ENCODE measurements around the gene MIEN1.
"Not testable (repeated sequence)": the region's sequence is repeated elsewhere in the genome, so short reads cannot be mapped to it uniquely, and the experiment has no call there.

Gene MIEN1

DNA sequence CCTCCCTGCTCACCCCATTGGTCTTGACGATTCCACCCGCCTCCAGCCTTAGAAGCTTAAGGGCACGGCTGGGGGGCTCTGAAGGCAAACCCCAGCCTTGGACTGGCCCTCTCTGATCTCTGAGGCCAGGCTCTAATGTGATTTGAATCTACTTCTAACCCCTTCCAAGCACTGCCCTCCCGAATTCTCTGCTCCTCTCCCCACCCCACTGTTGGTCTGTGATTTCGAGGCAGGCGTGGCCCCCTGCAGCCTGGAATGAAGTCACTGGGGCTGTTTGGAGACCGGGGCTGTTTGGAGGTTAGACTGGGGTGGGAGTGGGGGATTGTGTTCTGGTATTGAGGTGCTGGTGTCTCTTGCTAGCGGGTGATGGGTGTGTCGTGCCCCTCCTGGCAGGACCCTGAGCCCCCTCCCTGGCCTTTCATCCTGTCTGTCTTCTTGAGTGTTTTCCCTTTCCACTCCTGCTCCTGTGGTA is 9.6 kb upstream of the MIEN1 start:
- DNase-seq (ENCODE audit: low spot score): no peak

DNA sequence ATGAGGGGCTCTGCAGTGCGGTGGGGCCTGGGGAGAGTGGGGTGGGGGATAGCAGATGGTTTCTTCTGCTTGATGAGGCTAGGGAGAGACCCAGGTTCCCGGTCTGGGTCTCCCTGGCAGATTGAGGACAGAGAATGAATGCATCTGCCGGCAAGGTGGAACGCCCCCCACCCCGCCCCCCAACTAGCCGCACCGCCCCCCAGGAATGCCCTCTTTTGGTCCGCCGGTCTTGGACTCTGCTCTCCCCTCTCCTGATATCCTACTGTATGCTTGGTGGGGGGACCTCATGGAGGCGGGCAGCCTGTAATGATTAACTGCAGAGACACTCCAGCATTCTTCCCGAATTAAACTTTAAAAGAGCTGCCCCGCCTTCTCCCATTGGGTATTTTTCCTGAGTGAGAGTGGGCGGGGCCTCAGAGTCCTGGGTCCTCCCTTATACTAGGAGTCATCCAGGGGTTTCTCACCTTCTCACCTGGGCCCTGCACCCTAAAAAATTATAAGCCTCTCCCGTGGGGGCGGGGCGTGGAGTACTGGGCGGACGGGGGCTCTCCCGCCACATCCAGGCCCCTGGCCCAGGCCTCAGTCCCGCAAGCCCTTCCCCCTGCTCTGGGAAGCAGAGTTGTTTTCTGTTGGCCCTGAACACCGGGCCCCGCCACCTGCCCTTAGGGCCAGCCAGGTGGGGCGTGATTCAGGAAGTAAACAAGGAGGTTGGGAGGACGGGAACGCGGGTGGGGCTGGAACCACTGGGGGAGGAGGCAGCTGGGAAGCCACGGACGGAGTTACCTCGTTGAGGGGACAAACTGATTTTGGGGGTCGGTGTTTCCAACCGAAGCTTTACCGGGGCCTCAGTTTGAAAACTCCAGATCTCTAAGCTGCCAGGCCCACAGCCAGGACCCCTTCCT is 8.9 kb upstream of the MIEN1 start:
- no peak for DNase-seq (ENCODE audit: low spot score)

DNA sequence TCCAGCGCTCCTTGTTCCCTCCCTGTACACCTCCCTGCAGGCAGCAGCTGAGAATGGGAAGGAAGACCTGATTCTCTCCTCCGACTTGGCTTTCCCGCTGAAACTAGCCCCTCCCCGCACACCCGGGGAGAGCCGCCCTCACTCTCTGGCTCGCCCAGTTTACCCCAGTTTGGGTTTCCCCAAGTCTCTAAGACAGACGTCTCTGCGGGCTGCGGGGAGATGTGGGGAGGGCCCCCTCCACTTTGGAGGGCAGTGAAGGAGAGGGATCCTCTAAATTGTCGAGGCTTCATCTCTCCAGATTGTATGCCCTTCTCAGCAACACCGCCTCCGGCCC is 8.2 kb upstream of the MIEN1 start:
- no peak for DNase-seq (ENCODE audit: low spot score)

DNA sequence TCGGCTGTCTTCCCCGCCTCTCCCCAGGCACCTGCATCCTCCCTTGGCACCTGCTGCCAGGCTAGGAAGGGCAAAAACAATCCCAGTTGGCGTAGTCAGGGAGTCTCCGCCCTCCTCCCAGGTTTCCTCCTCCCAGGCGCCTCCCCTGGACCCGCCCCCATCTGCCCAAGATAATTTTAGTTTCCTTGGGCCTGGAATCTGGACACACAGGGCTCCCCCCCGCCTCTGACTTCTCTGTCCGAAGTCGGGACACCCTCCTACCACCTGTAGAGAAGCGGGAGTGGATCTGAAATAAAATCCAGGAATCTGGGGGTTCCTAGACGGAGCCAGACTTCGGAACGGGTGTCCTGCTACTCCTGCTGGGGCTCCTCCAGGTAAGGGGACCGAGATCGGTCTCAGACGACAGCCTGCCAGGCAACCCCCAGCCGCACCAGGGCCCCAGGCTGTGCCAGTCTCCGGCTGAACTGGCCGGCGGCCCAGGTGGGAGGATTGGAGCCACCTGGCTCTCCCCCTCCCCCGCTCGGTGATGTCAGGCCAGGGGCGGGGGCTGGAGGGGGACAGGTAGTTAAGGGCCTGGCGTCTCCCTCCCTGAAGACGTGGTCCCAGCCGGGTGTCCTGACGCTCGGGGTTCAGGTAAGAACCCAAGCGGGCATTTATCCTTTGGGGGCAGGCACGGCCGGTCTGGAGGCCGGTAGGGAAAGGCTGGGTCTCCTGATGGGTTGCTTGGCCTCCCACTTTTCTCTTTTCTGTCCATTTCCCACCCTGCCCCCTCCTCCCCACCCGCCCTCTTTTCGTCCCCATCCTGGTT is 7.6 kb upstream of the MIEN1 start, which contains the start of gene GRB7:
TSS of gene GRB7 (plus strand) at position 179 of the 808 bp plus-strand sequence. CDS start 4,364 bp downstream, outside the sequence.
- DNase-seq (ENCODE audit: low spot score): no peak

DNA sequence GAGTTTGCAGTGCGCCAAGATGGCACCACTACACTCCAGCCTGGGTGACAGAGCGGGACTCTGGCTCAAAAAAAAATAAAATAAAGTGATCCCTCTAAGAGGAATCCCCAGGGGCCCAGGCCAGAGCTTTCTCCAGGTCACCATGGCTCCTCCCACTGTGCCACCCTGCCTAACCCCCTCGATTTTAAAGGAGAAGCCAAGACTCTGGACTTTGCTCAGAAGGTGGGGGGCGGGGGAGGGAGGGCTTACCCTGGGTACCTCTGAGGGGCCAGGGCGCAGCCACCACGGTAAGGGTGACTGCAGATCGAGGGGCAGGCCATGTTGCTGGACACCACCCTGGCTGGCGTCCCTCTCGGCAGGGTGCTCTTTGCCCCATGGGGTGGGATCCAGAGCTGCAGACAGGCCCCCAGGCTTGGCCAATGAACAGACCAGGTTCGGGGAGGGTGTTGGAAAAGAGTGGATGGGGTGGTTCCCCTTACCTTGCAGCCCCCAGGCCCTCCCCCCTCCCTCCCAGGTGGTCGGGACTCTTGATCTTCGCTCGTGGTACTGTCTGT is 7.0 kb upstream of the MIEN1 start:
- DNase-seq (ENCODE audit: low spot score): no peak

DNA sequence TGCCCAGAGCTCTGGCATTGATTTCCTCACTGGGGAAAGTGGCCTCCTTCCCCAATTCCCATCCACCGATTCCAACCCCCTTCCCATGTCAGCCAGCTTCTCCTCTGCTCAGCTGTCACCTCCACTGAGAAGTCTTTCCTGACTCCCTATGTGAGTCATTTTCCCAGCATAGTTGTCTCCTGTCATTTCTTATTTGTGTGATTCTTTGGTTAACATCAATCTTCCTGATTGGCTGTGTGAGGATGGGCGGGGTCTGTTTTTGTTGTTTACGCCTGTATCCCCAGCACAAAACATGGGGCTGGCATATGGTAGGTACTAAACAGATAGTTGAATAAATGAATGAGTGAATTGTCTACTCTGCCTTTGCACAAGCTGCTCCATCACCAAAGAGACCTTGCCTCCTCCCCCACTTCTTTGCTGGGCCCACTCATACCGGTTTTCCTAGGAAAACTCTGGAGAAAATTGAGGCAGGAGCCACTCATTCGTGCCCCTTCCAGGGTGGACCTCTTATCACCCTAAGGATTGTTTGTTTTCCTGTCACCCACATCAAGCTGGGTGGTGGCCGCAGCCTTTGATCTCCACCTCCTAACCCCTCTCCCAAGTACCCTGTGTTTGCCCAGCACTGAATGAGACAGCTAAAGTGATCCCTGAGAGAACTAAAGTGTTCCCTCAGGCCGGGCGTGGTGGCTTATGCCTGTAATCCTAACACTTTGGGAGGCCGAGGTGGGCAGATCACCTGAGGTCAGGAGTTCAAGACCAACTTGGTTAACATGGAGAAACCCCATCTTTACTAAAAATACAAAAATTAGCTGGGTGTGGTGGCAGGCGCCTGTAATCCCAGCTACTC is 6.2 kb upstream of the MIEN1 start:
- no peak for DNase-seq (ENCODE audit: low spot score)

DNA sequence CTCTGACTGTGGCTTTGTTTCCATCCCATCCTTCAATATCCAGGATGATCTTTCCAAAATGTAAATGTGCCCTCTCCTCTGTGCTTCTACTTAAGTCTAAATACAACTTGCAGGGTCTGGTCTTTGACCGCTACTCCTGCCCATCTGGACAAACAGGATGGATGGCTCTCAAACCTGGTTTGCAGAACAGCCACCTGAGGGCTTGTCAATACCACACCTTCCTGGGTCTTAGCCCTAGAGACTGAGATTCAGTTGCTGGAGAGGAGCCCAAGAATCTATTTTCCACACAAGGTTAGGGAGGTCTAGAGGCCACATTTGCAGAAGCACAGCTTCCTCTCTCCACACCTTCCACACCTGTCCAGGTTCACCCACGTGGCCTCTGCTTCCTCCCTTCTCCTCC is 5.5 kb upstream of the MIEN1 start:
- no peak for DNase-seq (ENCODE audit: low spot score)

DNA sequence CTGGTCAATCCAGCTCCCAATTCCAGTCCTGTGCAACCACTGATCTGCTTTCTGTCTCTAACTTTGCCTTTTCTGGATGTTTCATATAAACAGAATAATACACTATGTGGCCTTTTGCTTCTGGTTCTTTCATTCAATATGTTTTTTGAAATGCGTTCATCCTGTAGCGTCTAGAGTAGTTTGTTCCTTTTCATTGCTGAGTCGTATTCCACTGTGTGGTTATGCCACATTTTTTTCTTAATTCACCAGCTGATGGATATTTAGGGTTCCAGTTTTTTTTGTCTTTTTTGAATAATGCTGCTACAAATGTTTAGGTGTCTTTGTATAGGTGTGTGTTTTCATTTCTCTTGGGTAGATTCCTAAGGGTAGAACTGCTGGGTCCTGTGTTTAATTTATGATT is 2.3 kb upstream of the MIEN1 start:
- DNase-seq (ENCODE audit: low spot score): no peak

DNA sequence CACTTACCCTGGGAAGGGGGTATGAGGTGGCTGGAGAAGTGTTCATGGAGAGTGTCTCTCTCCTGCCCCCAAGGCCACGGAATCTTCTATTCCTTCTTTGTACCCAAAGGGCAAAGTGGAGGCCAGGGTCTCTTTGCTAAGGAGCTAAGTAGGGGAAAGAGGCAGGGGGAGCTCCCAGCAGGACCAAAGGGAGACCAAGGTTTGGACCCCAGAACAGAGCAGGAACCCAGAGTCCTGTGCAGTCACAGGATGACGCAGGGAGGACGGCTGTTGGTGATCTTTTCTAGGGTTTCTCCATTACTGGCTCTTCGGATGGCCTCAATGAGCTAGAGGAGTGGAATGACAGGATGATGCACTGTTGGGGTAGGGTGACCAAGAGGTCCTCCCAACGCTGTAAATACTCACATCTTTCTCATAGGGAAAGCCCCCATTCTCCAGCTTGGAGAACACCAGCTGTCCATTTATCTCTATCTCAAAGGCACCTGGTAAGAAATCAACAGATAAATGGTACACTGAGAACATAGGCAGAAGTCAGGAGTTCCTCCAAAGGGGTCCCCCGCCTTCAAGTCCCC is 966 bp downstream of the MIEN1 start:
- no peak for DNase-seq (ENCODE audit: low spot score)

DNA sequence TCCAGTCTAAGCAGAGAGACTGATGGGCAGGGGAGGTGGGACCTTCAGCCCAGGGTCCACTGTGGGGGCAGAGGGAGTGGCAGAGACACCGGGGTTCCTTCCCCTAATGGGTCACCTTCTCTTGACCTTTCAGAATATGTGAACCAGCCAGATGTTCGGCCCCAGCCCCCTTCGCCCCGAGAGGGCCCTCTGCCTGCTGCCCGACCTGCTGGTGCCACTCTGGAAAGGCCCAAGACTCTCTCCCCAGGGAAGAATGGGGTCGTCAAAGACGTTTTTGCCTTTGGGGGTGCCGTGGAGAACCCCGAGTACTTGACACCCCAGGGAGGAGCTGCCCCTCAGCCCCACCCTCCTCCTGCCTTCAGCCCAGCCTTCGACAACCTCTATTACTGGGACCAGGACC is 2.8 kb downstream of the MIEN1 start:
- DNase-seq (ENCODE audit: low spot score): no peak

DNA sequence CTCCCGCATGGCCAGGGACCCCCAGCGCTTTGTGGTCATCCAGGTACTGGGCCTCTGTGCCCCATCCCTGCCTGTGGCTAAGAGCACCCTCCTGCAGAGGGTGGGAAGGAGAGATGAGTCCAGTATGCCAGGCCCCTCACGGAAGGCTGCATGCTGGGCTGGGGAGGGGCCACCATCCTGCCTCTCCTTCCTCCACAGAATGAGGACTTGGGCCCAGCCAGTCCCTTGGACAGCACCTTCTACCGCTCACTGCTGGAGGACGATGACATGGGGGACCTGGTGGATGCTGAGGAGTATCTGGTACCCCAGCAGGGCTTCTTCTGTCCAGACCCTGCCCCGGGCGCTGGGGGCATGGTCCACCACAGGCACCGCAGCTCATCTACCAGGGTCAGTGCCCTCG is 3.7 kb downstream of the MIEN1 start:
- DNase-seq (ENCODE audit: low spot score): no peak

DNA sequence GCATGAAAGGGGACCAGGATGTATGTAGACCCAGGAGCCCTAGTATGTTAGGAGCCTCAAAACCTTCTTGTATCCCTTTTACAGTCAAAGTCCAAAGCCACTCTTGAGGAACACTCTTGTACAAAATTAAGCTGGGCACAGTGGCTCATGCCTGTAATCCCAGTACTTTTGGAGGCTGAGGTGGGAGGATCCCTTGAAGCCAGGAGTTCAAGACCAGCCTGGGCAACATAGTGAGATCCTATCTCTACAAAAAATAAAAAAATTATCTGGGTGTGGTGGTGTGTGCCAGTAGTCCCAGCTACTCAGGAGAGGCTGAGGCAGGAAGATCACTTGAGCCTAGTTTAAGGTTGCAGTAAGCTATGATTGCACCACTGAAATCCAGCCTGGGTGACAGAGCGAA is 4.4 kb downstream of the MIEN1 start:
- DNase-seq (ENCODE audit: low spot score): not testable (repeated sequence)

DNA sequence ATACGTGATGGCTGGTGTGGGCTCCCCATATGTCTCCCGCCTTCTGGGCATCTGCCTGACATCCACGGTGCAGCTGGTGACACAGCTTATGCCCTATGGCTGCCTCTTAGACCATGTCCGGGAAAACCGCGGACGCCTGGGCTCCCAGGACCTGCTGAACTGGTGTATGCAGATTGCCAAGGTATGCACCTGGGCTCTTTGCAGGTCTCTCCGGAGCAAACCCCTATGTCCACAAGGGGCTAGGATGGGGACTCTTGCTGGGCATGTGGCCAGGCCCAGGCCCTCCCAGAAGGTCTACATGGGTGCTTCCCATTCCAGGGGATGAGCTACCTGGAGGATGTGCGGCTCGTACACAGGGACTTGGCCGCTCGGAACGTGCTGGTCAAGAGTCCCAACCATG is 5.6 kb downstream of the MIEN1 start:
- DNase-seq (ENCODE audit: low spot score): no peak

DNA sequence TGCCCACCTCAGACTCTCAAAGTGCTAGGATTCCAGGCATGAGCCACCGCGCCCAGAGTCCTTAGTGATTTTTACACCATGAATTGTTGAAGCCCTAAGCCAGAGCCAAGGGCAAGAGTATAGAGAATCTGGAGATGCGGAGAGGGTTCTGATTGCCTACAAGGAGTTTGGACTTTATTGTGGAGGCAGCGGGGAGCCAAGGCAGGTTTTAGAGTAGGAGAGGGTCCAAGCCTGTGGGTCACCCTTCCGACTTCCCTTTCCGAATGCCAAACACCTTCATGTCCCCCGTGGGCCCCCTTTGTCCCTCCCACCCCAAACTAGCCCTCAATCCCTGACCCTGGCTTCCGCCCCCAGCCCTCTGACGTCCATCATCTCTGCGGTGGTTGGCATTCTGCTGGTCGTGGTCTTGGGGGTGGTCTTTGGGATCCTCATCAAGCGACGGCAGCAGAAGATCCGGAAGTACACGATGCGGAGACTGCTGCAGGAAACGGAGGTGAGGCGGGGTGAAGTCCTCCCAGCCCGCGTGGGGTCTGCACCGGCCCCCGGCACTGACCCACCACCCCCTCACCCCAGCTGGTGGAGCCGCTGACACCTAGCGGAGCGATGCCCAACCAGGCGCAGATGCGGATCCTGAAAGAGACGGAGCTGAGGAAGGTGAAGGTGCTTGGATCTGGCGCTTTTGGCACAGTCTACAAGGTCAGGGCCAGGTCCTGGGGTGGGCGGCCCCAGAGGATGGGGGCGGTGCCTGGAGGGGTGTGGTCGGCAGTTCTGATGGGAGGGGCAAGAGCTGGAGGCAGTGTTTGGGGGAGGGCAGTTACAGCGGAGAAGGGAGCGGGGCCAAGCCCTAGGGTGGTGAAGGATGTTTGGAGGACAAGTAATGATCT is 7.1 kb downstream of the MIEN1 start:
- DNase-seq (ENCODE audit: low spot score): no peak

DNA sequence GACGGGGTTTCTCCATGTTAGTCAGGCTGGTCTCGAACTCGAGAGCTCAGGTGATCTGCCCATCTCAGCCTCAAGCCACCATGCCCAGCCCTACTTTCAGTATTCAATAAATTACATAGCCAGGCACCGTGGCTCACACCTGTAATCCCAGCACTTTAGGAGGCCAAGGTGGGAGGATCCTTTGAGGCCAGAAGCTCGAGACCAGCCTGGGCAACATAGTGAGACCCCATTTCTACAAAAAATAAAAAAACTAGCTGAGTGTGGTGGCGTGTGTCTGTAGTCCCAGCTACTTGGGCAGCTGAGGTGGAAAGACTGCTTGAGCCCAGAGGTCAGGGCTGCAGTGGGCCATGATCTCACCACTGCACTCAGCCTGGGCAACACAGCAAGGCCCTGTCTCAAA is 8.2 kb downstream of the MIEN1 start:
- DNase-seq (ENCODE audit: low spot score): no peak

DNA sequence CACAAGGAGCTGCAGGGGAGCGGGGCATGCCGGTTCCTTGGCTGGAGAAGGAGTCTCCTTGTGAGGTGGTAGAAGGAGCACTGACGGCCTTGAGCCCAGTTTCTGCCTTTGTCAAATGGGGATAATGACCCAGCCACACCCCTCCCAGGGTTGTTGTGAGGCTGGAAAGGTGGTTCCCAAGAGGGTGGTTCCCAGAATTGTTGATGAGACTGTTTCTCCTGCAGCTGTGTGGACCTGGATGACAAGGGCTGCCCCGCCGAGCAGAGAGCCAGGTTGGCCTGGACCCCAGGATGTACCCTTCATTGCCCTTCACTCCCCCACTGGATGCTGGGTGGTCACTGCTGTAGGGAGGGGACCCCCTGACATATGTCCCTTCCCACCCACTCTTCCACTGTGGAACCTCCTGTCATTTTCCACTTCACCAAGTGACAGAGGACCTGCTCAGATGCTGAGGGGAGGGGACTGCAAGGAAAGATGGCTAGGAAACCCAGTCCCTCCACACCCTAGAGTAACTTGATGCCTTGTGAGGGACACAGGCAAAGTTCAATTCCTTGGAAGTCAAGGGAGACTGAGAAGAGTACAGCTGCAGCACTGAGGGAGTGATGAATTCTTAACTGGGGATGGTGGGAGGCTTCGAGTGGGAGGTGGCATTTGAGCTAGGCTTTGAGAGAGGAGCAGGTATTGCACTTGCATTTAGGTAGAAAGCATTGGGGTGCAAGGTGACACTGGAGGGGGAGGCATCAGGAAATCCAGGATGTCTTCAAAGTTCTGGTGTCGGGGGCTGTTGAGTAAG is 10.6 kb downstream of the MIEN1 start:
- DNase-seq (ENCODE audit: low spot score): no peak

DNA sequence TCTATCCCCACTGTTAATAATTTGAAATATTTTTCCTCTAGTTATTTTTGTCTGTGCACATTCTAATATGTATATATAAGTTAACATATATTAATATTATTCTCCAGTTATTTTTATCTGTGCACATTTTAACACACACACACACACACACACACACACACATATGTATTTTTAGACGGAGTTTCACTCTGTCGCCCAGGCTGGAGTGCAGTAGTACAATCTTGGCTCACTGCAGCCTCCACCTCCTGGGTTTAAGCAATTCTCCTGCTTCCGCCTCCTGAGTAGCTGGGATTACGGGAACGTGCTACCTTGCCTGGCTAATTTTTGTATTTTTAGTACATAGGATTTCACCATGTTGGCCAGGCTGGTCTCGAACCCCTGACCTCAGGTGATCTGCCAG is 12.7 kb downstream of the MIEN1 start:
- no peak for DNase-seq (ENCODE audit: low spot score)

DNA sequence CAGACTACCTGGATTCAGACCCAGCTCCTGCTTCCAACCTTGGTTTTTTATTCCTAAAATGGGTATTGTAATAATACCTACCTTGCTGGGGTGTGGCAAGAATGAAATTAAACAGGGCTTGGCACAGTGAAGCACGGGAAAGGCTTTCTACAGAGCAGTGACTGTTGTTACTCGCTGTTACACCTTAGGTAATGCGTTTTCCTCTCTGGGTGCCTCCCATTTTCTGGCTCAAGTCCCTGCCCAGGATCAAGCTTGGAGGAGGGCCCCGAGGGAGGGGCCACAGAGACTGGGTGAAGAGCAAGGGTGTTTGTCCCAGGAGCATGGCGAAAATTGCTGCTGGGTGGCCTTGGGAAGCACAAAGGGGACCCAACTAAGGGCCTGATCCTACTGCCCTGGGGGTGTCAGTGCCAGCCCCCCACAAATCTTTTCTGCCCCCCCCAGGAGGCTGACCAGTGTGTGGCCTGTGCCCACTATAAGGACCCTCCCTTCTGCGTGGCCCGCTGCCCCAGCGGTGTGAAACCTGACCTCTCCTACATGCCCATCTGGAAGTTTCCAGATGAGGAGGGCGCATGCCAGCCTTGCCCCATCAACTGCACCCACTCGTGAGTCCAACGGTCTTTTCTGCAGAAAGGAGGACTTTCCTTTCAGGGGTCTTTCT is 13.3 kb downstream of the MIEN1 start:
- DNase-seq (ENCODE audit: low spot score): no peak
